GM12872 (cell line): ENCODE measurements around the gene KNDC1.

Experiments
- CTCF ChIP-seq: IDR thresholded peaks from 3 replicates; pipeline ENCODE4 v1.5.1; 2011; ENCODE audit warnings: low read depth, mild to moderate bottlenecking, low read length, moderate library complexity; ENCODE audit not compliant: insufficient read depth

Gene KNDC1

GRCh38 chr10:133274751-133275683, 115.0 kb downstream of the KNDC1 start:
- no peak for TF ChIP-seq CTCF

- peak; percentile 73 for TF ChIP-seq CTCF
Observed at GRCh38 chr10:133275684-133276092, 115.7 kb downstream of the KNDC1 start.
